Astrocyte (in vitro differentiated cells and primary cell): ENCODE measurements around the gene DUSP28. TPM values are rescaled to one million over a fixed set of nuclear protein-coding genes. Genes with fewer than 3 reads are reported as not detected.

Experiments used
- DNase-seq: peaks from one replicate; pipeline ENCODE4 v3.0.0-alpha.2; 2010; ENCODE audit warnings: low read depth
- FAIRE-seq: peaks from 2 replicates; lab custom pipeline; 2011; peaks lifted over from hg19 to GRCh38; lab: Jason Lieb, UNC
- H2AFZ ChIP-seq: 2 replicates; pipeline ENCODE4 v1.6.0; 2012; ENCODE audit warnings: low read depth, low read length, inconsistent platforms
- H3K27ac ChIP-seq: 2 replicates; pipeline ENCODE4 v1.5.1; 2011; ENCODE audit warnings: low read depth, low read length, inconsistent platforms
- H3K27me3 ChIP-seq: 2 replicates; pipeline ENCODE4 v1.6.0; 2011; ENCODE audit warnings: low read length, inconsistent platforms; ENCODE audit not compliant: insufficient read depth
- H3K36me3 ChIP-seq: 2 replicates; pipeline ENCODE4 v1.5.1; 2011; ENCODE audit warnings: low read length, inconsistent platforms; ENCODE audit not compliant: insufficient read depth
- H3K4me1 ChIP-seq: 2 replicates; pipeline ENCODE4 v1.5.1; 2011; ENCODE audit warnings: low read length, inconsistent platforms; ENCODE audit not compliant: insufficient read depth
- H3K4me2 ChIP-seq: 2 replicates; pipeline ENCODE4 v1.6.0; 2012; ENCODE audit warnings: low read length, inconsistent platforms
- H3K4me3 ChIP-seq: 2 replicates; pipeline ENCODE4 v1.5.1; 2011; ENCODE audit warnings: low read depth, mild to moderate bottlenecking, low read length, inconsistent platforms; ENCODE audit not compliant: insufficient read depth
- H3K79me2 ChIP-seq: 2 replicates; pipeline ENCODE4 v1.6.0; 2012; ENCODE audit warnings: mild to moderate bottlenecking, low read length, inconsistent platforms; ENCODE audit not compliant: insufficient read depth
- H3K9ac ChIP-seq: 2 replicates; pipeline ENCODE4 v1.6.0; 2012; ENCODE audit warnings: mild to moderate bottlenecking, low read length, inconsistent platforms
- H3K9me3 ChIP-seq: 2 replicates; pipeline ENCODE4 v1.5.1; 2012; ENCODE audit warnings: low read depth, mild to moderate bottlenecking, low read length, inconsistent platforms; ENCODE audit not compliant: insufficient read depth
- H4K20me1 ChIP-seq: 2 replicates; pipeline ENCODE4 v1.6.0; 2012; ENCODE audit warnings: low read length, inconsistent platforms; ENCODE audit not compliant: insufficient read depth
- H3K27ac Mint-ChIP-seq: one replicate; pipeline ENCODE4 v1.8.0; 2021; ENCODE audit warnings: mild to moderate bottlenecking, mixed read lengths; ENCODE audit not compliant: unreplicated experiment
- H3K27me3 Mint-ChIP-seq: one replicate; pipeline ENCODE4 v1.8.0; 2021; ENCODE audit warnings: low read depth, mixed read lengths; ENCODE audit not compliant: unreplicated experiment
- H3K36me3 Mint-ChIP-seq: one replicate; pipeline ENCODE4 v1.8.0; 2021; ENCODE audit warnings: low read depth, mixed read lengths; ENCODE audit not compliant: unreplicated experiment
- H3K4me1 Mint-ChIP-seq: one replicate; pipeline ENCODE4 v1.8.0; 2021; ENCODE audit warnings: low read depth, mixed read lengths; ENCODE audit not compliant: unreplicated experiment
- H3K4me3 Mint-ChIP-seq: one replicate; pipeline ENCODE4 v1.8.0; 2021; ENCODE audit warnings: mild to moderate bottlenecking, moderate library complexity, mixed read lengths; ENCODE audit not compliant: unreplicated experiment
- H3K9me3 Mint-ChIP-seq: one replicate; pipeline ENCODE4 v1.8.0; 2021; ENCODE audit warnings: mild to moderate bottlenecking, mixed read lengths; ENCODE audit not compliant: unreplicated experiment
- EZH2 ChIP-seq: IDR thresholded peaks from 2 replicates; pipeline ENCODE4 v1.6.1; 2012; ENCODE audit warnings: mild to moderate bottlenecking, low read length, inconsistent platforms; ENCODE audit not compliant: insufficient read depth
- total RNA-seq: library from RNA; stranded (reverse); gene quantifications from 2 replicates; pipeline ENCODE4 v1.2.1, GENCODE V29; 2021
- TF ChIP-seq, protein P1 (sequence below): IDR thresholded peaks from 2 replicates; pipeline ENCODE4 v1.5.1; 2011; ENCODE audit warnings: low read depth, mild to moderate bottlenecking, inconsistent platforms, low read length, moderate library complexity; ENCODE audit not compliant: insufficient read depth

Gene DUSP28
- total RNA-seq, 1 donor from 2014 or later = 4.1 TPM

DNA sequence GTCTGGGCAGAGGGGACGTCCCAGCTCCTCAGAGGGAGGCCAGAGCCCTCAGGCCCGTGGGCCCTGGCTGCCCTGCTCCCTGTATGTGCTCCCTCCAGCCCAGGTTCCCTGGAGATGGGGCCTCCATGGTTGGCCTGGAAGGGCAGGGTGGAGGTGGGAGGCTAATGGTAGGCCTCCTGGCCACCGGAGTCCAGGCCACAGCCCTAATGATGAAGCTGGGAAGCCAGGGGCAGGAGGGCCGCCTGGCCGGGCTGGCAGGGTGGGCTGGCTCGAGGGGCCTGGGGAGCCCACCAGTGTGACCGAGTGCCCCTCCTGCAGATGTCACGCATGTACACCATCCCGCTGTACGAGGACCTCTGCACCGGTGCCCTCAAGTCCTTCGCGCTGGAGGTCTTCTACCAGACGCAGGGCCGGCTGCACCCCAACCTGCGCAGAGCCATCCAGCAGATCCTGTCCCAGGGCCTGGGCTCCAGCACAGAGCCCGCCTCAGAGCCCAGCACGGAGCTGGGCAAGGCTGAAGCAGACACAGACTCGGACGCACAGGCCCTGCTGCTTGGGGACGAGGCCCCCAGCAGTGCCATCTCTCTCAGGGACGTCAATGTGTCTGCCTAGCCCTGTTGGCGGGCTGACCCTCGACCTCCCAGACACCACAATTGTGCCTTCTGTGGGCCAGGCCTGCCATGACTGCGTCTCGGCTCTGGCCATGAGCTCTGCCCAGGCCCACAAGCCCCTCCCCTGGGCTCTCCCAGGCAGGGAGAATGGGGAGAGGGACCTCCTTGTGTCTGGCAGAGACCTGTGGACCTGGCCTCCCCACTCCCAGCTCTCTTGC lies 17.3 kb downstream of the DUSP28 start:
- Histone ChIP-seq H3K4me2 (no peak overlapping the region), H4K20me1 (peaks cover 34% of the 10 kb centered on the region), H2AFZ (no peak overlapping the region), H3K27me3 (no peaks in the 10 kb centered on the region), H3K4me3 (no peak overlapping the region), H3K9ac (no peak overlapping the region), H3K79me2 (peaks cover 14% of the 10 kb centered on the region), H3K27ac (no peak overlapping the region), H3K9me3 (no peaks in the 10 kb centered on the region), H3K36me3 (no peaks in the 10 kb centered on the region), H3K4me1 (peaks cover 12% of the 10 kb centered on the region)
- no peaks in the 10 kb centered on the region for H3K9me3 Mint-ChIP-seq
- H3K36me3 Mint-ChIP-seq = peaks cover 5% of the 10 kb centered on the region
- FAIRE-seq (no peak), DNase-seq (no peak)
- no peaks in the 10 kb centered on the region for H3K27me3 Mint-ChIP-seq
- H3K4me3 Mint-ChIP-seq = no peak overlapping the region
- TF ChIP-seq, protein P1, sequence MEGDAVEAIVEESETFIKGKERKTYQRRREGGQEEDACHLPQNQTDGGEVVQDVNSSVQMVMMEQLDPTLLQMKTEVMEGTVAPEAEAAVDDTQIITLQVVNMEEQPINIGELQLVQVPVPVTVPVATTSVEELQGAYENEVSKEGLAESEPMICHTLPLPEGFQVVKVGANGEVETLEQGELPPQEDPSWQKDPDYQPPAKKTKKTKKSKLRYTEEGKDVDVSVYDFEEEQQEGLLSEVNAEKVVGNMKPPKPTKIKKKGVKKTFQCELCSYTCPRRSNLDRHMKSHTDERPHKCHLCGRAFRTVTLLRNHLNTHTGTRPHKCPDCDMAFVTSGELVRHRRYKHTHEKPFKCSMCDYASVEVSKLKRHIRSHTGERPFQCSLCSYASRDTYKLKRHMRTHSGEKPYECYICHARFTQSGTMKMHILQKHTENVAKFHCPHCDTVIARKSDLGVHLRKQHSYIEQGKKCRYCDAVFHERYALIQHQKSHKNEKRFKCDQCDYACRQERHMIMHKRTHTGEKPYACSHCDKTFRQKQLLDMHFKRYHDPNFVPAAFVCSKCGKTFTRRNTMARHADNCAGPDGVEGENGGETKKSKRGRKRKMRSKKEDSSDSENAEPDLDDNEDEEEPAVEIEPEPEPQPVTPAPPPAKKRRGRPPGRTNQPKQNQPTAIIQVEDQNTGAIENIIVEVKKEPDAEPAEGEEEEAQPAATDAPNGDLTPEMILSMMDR = no peak
- no peak for TF ChIP-seq EZH2
- H3K27ac Mint-ChIP-seq = no peak overlapping the region
- peaks cover 16% of the 10 kb centered on the region for H3K4me1 Mint-ChIP-seq

DNA sequence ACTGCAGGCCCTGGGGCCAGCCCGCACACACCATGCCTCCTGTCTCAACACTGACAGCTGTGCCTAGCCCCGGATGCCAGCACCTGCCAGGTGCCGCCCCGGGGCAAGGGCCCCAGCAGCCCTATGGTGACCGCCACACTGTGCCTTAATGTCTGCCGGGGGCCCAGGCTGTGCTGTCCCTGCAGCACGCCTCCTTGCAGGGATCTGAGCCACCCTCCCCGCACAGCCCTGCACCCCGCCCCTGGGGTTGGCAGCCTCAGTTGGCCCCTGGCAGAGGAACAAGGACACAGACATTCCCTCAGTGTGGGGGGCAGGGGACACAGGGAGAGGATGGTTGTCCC lies 17.9 kb downstream of the DUSP28 start:
- no peak overlapping the region for H3K27ac ChIP-seq
- Mint-ChIP-seq H3K4me3 (no peak overlapping the region), H3K4me1 (peaks cover 22% of the 10 kb centered on the region), H3K9me3 (no peaks in the 10 kb centered on the region), H3K27ac (no peak overlapping the region), H3K27me3 (no peaks in the 10 kb centered on the region), H3K36me3 (peaks cover 5% of the 10 kb centered on the region)
- no peak for TF ChIP-seq EZH2
- TF ChIP-seq, protein P1 = no peak
- H3K4me3 ChIP-seq = no peak overlapping the region
- H4K20me1 ChIP-seq = peaks cover 37% of the 10 kb centered on the region
- peaks cover 15% of the 10 kb centered on the region for H3K4me1 ChIP-seq
- no peaks in the 10 kb centered on the region for H3K36me3 ChIP-seq
- H2AFZ ChIP-seq = no peak overlapping the region
- FAIRE-seq = no peak
- peaks cover 18% of the 10 kb centered on the region for H3K79me2 ChIP-seq
- H3K27me3 ChIP-seq = no peaks in the 10 kb centered on the region
- no peak for DNase-seq
- no peaks in the 10 kb centered on the region for H3K9me3 ChIP-seq
- H3K9ac ChIP-seq = no peak overlapping the region
- H3K4me2 ChIP-seq = no peak overlapping the region

DNA sequence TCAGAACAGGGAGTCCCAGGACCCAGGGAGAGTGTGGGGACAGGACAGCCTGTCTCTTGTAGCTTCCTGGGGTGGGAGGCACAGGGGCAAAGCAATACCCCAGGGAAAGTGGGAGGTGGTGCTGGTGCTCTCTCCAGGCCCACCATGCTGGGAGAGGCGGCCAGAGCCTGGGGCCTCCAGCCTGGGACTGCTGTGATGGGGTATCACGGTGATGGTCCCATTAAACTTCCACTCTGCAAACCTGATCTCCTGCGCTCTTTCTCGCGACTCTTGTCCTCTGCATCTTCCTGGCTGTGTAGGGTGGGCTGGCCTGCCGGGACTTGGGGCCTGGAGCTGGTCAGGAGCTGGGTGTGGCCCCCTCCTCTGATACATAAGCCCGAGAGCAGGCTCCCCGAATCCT lies 18.3 kb downstream of the DUSP28 start:
- TF ChIP-seq, protein P1 = no peak
- no peak for TF ChIP-seq EZH2
- Histone ChIP-seq H3K4me3 (no peak overlapping the region), H3K4me1 (peaks cover 18% of the 10 kb centered on the region), H3K4me2 (no peak overlapping the region), H3K36me3 (no peaks in the 10 kb centered on the region), H2AFZ (no peak overlapping the region), H3K79me2 (peaks cover 21% of the 10 kb centered on the region), H3K27ac (no peak overlapping the region), H3K9me3 (no peaks in the 10 kb centered on the region), H4K20me1 (peaks cover 41% of the 10 kb centered on the region), H3K27me3 (no peaks in the 10 kb centered on the region), H3K9ac (no peak overlapping the region)
- H3K27ac Mint-ChIP-seq = no peak overlapping the region
- H3K9me3 Mint-ChIP-seq = no peaks in the 10 kb centered on the region
- peaks cover 22% of the 10 kb centered on the region for H3K4me1 Mint-ChIP-seq
- no peak for DNase-seq
- H3K27me3 Mint-ChIP-seq = no peaks in the 10 kb centered on the region
- H3K4me3 Mint-ChIP-seq = no peak overlapping the region
- peaks cover 5% of the 10 kb centered on the region for H3K36me3 Mint-ChIP-seq
- no peak for FAIRE-seq
